Ectodermal cell (in vitro differentiated cells): ENCODE measurements around the gene DRAXIN.

Experiments used
- H3K27ac ChIP-seq: 2 replicates; pipeline ENCODE4 v1.7.0; 2013; ENCODE audit warnings: mild to moderate bottlenecking, low read depth, low read length; ENCODE audit not compliant: insufficient read depth, poor library complexity, severe bottlenecking
- H3K27me3 ChIP-seq: 2 replicates; pipeline ENCODE4 v1.7.0; 2013; ENCODE audit warnings: mild to moderate bottlenecking, low read length; ENCODE audit not compliant: insufficient read depth, control insufficient read depth, poor library complexity, severe bottlenecking
- H3K36me3 ChIP-seq: one replicate; pipeline ENCODE4 v1.7.0; 2013; ENCODE audit warnings: low read length; ENCODE audit not compliant: control insufficient read depth, insufficient read depth
- H3K4me1 ChIP-seq: one replicate; pipeline ENCODE4 v1.7.0; 2013; ENCODE audit warnings: low read length; ENCODE audit not compliant: control insufficient read depth, insufficient read depth
- H3K4me3 ChIP-seq: 2 replicates; pipeline ENCODE4 v1.7.0; 2013; ENCODE audit warnings: low read depth, low read length, control low read depth; ENCODE audit not compliant: insufficient read depth
- H3K9me3 ChIP-seq: 2 replicates; pipeline ENCODE4 v1.7.0; 2013; ENCODE audit warnings: mild to moderate bottlenecking, low read length, moderate library complexity; ENCODE audit not compliant: control insufficient read depth
- WGBS, 2 experiments: methylation state at CpG; one replicate each; pipeline ENCODE4 v1.1.7; 2013; ENCODE audit warnings: missing lambda C conversion rate in 2 of 2; 5-methylcytosine and 5-hydroxymethylcytosine counted together

DRAXIN gene

GRCh38 chr1:11735854-11736745 is 44.6 kb downstream of the DRAXIN start, which contains the start of gene AGTRAP:
AGTRAP (plus strand) TSS chr1:11736136; CDS start chr1:11736209, 73 bp downstream.
- H3K36me3 ChIP-seq = no peaks in the 10 kb centered on the region
- WGBS, 2 experiments = 1% methylated on average over 59 of the region's 59 CpGs
- peak within 1 kb of the TSS; percentile 69 for H3K4me3 ChIP-seq
- no peaks in the 10 kb centered on the region for H3K9me3 ChIP-seq
- H3K4me1 ChIP-seq = peaks cover 20% of the 10 kb centered on the region
- H3K27me3 ChIP-seq = no peaks in the 10 kb centered on the region
- peak within 1 kb of the TSS; percentile 38 for H3K27ac ChIP-seq

GRCh38 chr1:11736746-11737639 is 45.5 kb downstream of the DRAXIN start:
- H3K36me3 ChIP-seq = no peaks in the 10 kb centered on the region
- no peaks in the 10 kb centered on the region for H3K9me3 ChIP-seq
- peaks cover 18% of the 10 kb centered on the region for H3K4me1 ChIP-seq
- peak overlapping the region; percentile 69 for H3K4me3 ChIP-seq
- no peak overlapping the region for H3K27ac ChIP-seq
- WGBS, 2 experiments = 18 to 19% methylated on average over 15 of the region's 15 CpGs
- H3K27me3 ChIP-seq = no peaks in the 10 kb centered on the region

- 82 to 85% methylated on average over 2 of the region's 2 CpGs for WGBS, 2 experiments
- H3K9me3 ChIP-seq = no peaks in the 10 kb centered on the region
- H3K27ac ChIP-seq = no peak overlapping the region
- H3K27me3 ChIP-seq = no peaks in the 10 kb centered on the region
- H3K36me3 ChIP-seq = no peaks in the 10 kb centered on the region
- no peak overlapping the region for H3K4me3 ChIP-seq
- peaks cover 14% of the 10 kb centered on the region for H3K4me1 ChIP-seq
These were observed 46.6 kb downstream of the DRAXIN start for GRCh38 chr1:11738096-11738495.

- 90 to 91% methylated on average over 6 of the region's 6 CpGs for WGBS, 2 experiments
- Histone ChIP-seq H3K36me3 (no peaks in the 10 kb centered on the region), H3K27me3 (no peaks in the 10 kb centered on the region), H3K27ac (no peak overlapping the region), H3K9me3 (no peaks in the 10 kb centered on the region), H3K4me1 (peaks cover 14% of the 10 kb centered on the region), H3K4me3 (no peak overlapping the region)
These were observed 47.3 kb downstream of the DRAXIN start for GRCh38 chr1:11738783-11739182.

- no peaks in the 10 kb centered on the region for H3K9me3 ChIP-seq
- no peak overlapping the region for H3K27ac ChIP-seq
- H3K27me3 ChIP-seq = no peaks in the 10 kb centered on the region
- H3K36me3 ChIP-seq = no peaks in the 10 kb centered on the region
- no peak overlapping the region for H3K4me3 ChIP-seq
- peaks cover 13% of the 10 kb centered on the region for H3K4me1 ChIP-seq
- 78 to 79% methylated on average over 15 of the region's 15 CpGs for WGBS, 2 experiments
These were observed 49.0 kb downstream of the DRAXIN start for GRCh38 chr1:11740258-11741192.

- no peaks in the 10 kb centered on the region for H3K27me3 ChIP-seq
- no peak overlapping the region for H3K27ac ChIP-seq
- peaks cover 10% of the 10 kb centered on the region for H3K4me1 ChIP-seq
- H3K36me3 ChIP-seq = no peaks in the 10 kb centered on the region
- no peak overlapping the region for H3K4me3 ChIP-seq
- 92 to 97% methylated on average over 4 of the region's 4 CpGs for WGBS, 2 experiments
- H3K9me3 ChIP-seq = no peaks in the 10 kb centered on the region
These were observed 50.0 kb downstream of the DRAXIN start for GRCh38 chr1:11741482-11741881.

- no peaks in the 10 kb centered on the region for H3K36me3 ChIP-seq
- H3K27me3 ChIP-seq = no peaks in the 10 kb centered on the region
- WGBS, 2 experiments = 91 to 93% methylated on average over 5 of the region's 5 CpGs
- H3K4me1 ChIP-seq = peaks cover 8% of the 10 kb centered on the region
- no peak overlapping the region for H3K27ac ChIP-seq
- no peak overlapping the region for H3K4me3 ChIP-seq
- no peaks in the 10 kb centered on the region for H3K9me3 ChIP-seq
These were observed 50.5 kb downstream of the DRAXIN start for GRCh38 chr1:11741919-11742558.

GRCh38 chr1:11744287-11744686 is 52.8 kb downstream of the DRAXIN start:
- peaks cover 4% of the 10 kb centered on the region for H3K36me3 ChIP-seq
- no peak overlapping the region for H3K4me3 ChIP-seq
- H3K27me3 ChIP-seq = no peaks in the 10 kb centered on the region
- no peaks in the 10 kb centered on the region for H3K9me3 ChIP-seq
- whole genome bisulfite sequencing, 2 experiments = 87 to 88% methylated on average over 9 of the region's 9 CpGs
- no peak overlapping the region for H3K27ac ChIP-seq
- peaks cover 7% of the 10 kb centered on the region for H3K4me1 ChIP-seq

GRCh38 chr1:11746092-11746491 is 54.6 kb downstream of the DRAXIN start:
- H3K27ac ChIP-seq = no peak overlapping the region
- H3K4me3 ChIP-seq = no peak overlapping the region
- no peaks in the 10 kb centered on the region for H3K9me3 ChIP-seq
- WGBS, 2 experiments = 96 to 97% methylated on average over 6 of the region's 6 CpGs
- H3K36me3 ChIP-seq = peaks cover 4% of the 10 kb centered on the region
- H3K4me1 ChIP-seq = peaks cover 3% of the 10 kb centered on the region
- no peaks in the 10 kb centered on the region for H3K27me3 ChIP-seq
